ENCODE results near the gene GTPBP6. TPM values are rescaled to one million over a fixed set of nuclear protein-coding genes. Genes with fewer than 3 reads are reported as not detected.
"Not testable (repeated sequence)": the region's sequence is repeated elsewhere in the genome, so short reads cannot be mapped to it uniquely, and the experiment has no call there.

Gene GTPBP6
- total RNA-seq, 1 donor from 2014 or later, result 30.8 TPM

DNA sequence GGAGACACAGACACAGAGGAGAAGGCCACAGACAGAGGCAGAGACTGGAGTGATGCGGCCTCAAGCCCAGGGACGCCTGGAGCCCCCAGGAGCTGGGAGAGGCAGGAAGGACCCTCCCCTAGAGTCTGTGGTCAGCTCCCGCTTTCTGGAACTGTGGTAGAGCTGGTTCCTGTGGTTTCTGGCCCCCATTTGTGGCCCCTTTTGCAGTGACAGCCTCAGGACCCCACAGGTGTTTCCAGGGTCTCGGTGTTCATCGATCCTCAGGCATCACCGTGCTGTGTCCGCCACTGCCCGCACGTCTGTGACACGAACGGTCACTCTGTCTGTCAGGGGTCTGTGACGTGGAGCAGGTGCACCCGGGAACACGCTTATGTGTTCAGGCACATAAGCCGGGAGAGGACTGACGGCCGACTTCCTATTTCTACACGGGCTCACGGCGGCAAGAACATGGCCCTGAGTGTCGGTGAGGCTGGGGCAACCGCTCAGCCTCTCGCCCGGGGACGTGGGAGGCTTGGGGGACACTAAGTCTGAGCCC is 7.9 kb downstream of the GTPBP6 start:
- Histone ChIP-seq H3K27me3 (ENCODE audit: control insufficient read depth in 3 of 3, insufficient read depth in 3 of 3, low read length in 3 of 3) (no peaks in the 10 kb centered on the region), H3K9ac (ENCODE audit: low read depth in 1 of 3, low read length in 3 of 3) (no peak overlapping the region), H3K4me1 (ENCODE audit: control insufficient read depth in 3 of 3, insufficient read depth in 3 of 3, low read length in 3 of 3) (no peaks in the 10 kb centered on the region), H3K9me3 (ENCODE audit: control insufficient read depth in 3 of 3, low read length in 3 of 3) (no peaks in the 10 kb centered on the region), H3K4me3 (ENCODE audit: low read length in 3 of 3) (no peak overlapping the region), H3K27ac (ENCODE audit: low read depth, low read length) (no peak overlapping the region), H3K36me3 (ENCODE audit: control insufficient read depth in 3 of 3, insufficient read depth in 3 of 3, low read length in 3 of 3) (peaks cover 72 to 79% (median 76%) of the 10 kb centered on the region in 3 donors)

- Histone ChIP-seq H3K27me3 (ENCODE audit: control insufficient read depth in 3 of 3, insufficient read depth in 3 of 3, low read length in 3 of 3) (no peaks in the 10 kb centered on the region), H3K27ac (ENCODE audit: low read depth, low read length) (no peak overlapping the region), H3K9me3 (ENCODE audit: control insufficient read depth in 3 of 3, low read length in 3 of 3) (no peaks in the 10 kb centered on the region), H3K9ac (ENCODE audit: low read depth in 1 of 3, low read length in 3 of 3) (no peak overlapping the region), H3K36me3 (ENCODE audit: control insufficient read depth in 3 of 3, insufficient read depth in 3 of 3, low read length in 3 of 3) (peaks cover 70 to 76% (median 74%) of the 10 kb centered on the region in 3 donors), H3K4me3 (ENCODE audit: low read length in 3 of 3) (no peak overlapping the region), H3K4me1 (ENCODE audit: control insufficient read depth in 3 of 3, insufficient read depth in 3 of 3, low read length in 3 of 3) (no peaks in the 10 kb centered on the region)
Observed at GRCh38 chrX:308821-309520, 9.6 kb downstream of the GTPBP6 start.

DNA sequence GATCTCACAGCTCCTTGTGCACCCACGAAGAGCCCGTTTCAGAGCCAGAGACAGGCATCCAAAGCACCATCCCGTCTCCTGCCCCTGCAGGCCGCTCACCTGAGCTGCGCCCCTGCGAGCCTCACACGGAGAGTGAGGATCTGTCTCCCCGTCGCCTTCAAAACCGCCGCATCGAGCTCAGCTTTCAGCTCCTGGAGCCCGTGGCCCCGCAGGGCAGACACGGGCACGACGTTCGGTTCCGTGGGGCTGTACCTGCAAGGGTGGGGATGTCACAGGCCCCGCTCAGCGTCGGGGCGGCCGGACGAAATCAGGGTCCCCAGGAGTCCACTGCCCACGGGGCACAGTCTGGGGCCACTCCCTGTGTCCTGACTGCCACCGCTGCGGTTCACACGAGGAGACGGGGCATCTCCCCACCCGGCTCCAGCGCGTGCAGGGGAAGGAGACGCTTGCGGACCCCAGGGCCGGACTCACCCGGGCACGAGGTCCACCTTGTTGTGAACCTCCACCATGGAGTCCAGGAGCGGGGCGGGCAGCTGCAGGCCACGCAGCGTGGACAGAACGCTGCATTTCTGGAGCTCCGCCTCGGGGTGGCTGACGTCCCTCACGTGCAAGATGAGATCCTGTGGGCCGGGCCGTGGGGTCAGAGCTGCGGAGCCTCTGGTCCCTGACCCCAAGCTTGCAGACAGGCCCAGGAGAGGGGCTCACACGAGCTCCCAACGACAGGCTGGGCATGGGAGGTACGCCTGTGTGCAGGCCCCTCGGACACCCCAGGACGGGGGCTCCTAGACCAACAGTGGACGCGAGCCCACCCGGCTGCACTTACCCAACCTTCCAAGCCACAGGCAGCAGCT is 11.1 kb downstream of the GTPBP6 start:
- no peak overlapping the region for H3K9ac ChIP-seq (ENCODE audit: low read depth in 1 of 3, low read length in 3 of 3)
- H3K4me3 ChIP-seq (ENCODE audit: low read length in 3 of 3), result no peak overlapping the region
- H3K4me1 ChIP-seq (ENCODE audit: control insufficient read depth in 3 of 3, insufficient read depth in 3 of 3, low read length in 3 of 3), result no peaks in the 10 kb centered on the region
- no peaks in the 10 kb centered on the region for H3K9me3 ChIP-seq (ENCODE audit: control insufficient read depth in 3 of 3, low read length in 3 of 3)
- H3K27me3 ChIP-seq (ENCODE audit: control insufficient read depth in 3 of 3, insufficient read depth in 3 of 3, low read length in 3 of 3), result no peaks in the 10 kb centered on the region
- H3K36me3 ChIP-seq (ENCODE audit: control insufficient read depth in 3 of 3, insufficient read depth in 3 of 3, low read length in 3 of 3), result peaks cover 58 to 68% (median 65%) of the 10 kb centered on the region in 3 donors
- H3K27ac ChIP-seq (ENCODE audit: low read depth, low read length), result no peak overlapping the region

GRCh38 chrX:306614-307251 is 11.9 kb downstream of the GTPBP6 start:
- H3K4me3 ChIP-seq (ENCODE audit: low read length in 3 of 3); H3K9me3 ChIP-seq (ENCODE audit: control insufficient read depth in 3 of 3, low read length in 3 of 3); H3K9ac ChIP-seq (ENCODE audit: low read depth in 1 of 3, low read length in 3 of 3); H3K27me3 ChIP-seq (ENCODE audit: control insufficient read depth in 3 of 3, insufficient read depth in 3 of 3, low read length in 3 of 3); H3K27ac ChIP-seq (ENCODE audit: low read depth, low read length); H3K4me1 ChIP-seq (ENCODE audit: control insufficient read depth in 3 of 3, insufficient read depth in 3 of 3, low read length in 3 of 3): not testable (repeated sequence)
- H3K36me3 ChIP-seq (ENCODE audit: control insufficient read depth in 3 of 3, insufficient read depth in 3 of 3, low read length in 3 of 3), result peaks cover 50 to 61% (median 60%) of the 10 kb centered on the region in 3 donors

GRCh38 chrX:305781-306613 is 12.6 kb downstream of the GTPBP6 start:
- not testable (repeated sequence) for H3K9ac ChIP-seq (ENCODE audit: low read depth in 1 of 3, low read length in 3 of 3); H3K4me1 ChIP-seq (ENCODE audit: control insufficient read depth in 3 of 3, insufficient read depth in 3 of 3, low read length in 3 of 3); H3K27me3 ChIP-seq (ENCODE audit: control insufficient read depth in 3 of 3, insufficient read depth in 3 of 3, low read length in 3 of 3); H3K27ac ChIP-seq (ENCODE audit: low read depth, low read length); H3K9me3 ChIP-seq (ENCODE audit: control insufficient read depth in 3 of 3, low read length in 3 of 3); H3K4me3 ChIP-seq (ENCODE audit: low read length in 3 of 3)
- H3K36me3 ChIP-seq (ENCODE audit: control insufficient read depth in 3 of 3, insufficient read depth in 3 of 3, low read length in 3 of 3), result peaks cover 43 to 56% (median 53%) of the 10 kb centered on the region in 3 donors

DNA sequence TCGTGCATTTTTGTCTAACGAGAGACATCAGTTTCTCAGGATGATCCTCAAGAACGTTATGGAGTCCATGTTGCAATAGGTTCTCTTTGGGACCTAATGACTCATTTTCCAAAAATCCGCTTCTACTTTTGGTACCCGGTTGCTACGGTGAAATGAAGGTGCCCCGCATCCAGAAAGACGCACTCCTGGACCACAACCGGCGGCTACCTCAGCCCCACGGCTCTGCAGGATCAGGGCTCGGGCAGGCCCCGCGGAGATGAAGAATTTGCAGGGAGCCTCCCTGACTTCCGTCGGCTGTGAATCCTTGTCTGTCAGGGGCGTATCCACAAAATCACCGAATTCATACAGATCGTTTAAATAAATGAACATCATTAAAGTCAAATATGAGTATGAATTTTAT is 15.6 kb downstream of the GTPBP6 start:
- no peak overlapping the region for H3K27ac ChIP-seq (ENCODE audit: low read depth, low read length)
- no peak overlapping the region for H3K9ac ChIP-seq (ENCODE audit: low read depth in 1 of 3, low read length in 3 of 3)
- H3K4me3 ChIP-seq (ENCODE audit: low read length in 3 of 3), result no peak overlapping the region
- H3K4me1 ChIP-seq (ENCODE audit: control insufficient read depth in 3 of 3, insufficient read depth in 3 of 3, low read length in 3 of 3), result no peaks in the 10 kb centered on the region
- H3K36me3 ChIP-seq (ENCODE audit: control insufficient read depth in 3 of 3, insufficient read depth in 3 of 3, low read length in 3 of 3), result peaks cover 26 to 44% (median 40%) of the 10 kb centered on the region in 3 donors
- no peaks in the 10 kb centered on the region for H3K9me3 ChIP-seq (ENCODE audit: control insufficient read depth in 3 of 3, low read length in 3 of 3)
- no peaks in the 10 kb centered on the region for H3K27me3 ChIP-seq (ENCODE audit: control insufficient read depth in 3 of 3, insufficient read depth in 3 of 3, low read length in 3 of 3)

DNA sequence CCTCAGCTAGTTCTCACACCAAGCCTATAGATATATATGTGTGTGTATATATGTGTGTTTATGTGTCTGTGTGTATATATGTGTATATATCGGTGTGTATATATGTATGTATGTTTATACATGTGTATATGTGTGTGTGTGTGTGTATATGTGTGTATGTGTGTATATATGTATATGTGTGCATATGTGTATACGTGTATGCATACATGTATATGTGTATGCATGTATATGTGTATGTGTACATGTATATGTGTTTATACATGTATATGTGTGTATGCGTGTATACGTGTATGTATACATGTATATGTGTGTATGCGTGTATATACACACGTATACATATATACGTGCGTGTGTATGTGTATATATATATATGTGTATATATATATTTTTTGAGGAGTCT is 18.3 kb downstream of the GTPBP6 start:
- Histone ChIP-seq H3K9ac (ENCODE audit: low read depth in 1 of 3, low read length in 3 of 3) (no peak overlapping the region), H3K36me3 (ENCODE audit: control insufficient read depth in 3 of 3, insufficient read depth in 3 of 3, low read length in 3 of 3) (peaks cover 8 to 23% (median 20%) of the 10 kb centered on the region in 3 donors), H3K4me3 (ENCODE audit: low read length in 3 of 3) (no peak overlapping the region), H3K4me1 (ENCODE audit: control insufficient read depth in 3 of 3, insufficient read depth in 3 of 3, low read length in 3 of 3) (no peaks in the 10 kb centered on the region), H3K27ac (ENCODE audit: low read depth, low read length) (no peak overlapping the region), H3K9me3 (ENCODE audit: control insufficient read depth in 3 of 3, low read length in 3 of 3) (no peaks in the 10 kb centered on the region), H3K27me3 (ENCODE audit: control insufficient read depth in 3 of 3, insufficient read depth in 3 of 3, low read length in 3 of 3) (no peaks in the 10 kb centered on the region)

DNA sequence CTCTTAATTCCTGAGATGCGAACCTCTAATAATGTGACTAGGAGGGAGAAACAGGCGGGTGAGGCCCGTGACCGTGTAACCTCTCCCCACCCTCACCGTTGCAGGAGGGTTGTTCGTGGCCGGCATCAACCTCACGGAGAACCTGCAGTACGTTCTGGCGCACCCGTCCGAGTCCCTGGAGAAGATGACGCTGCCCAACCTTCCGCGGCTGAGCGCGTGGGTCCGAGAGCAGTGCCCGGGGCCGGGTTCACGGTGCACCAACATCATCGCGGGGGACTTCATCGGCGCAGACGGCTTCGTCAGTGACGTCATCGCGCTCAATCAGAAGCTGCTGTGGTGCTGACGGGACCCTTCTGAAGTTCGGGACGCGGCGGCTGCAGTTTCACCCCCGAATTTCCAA is 19.6 kb downstream of the GTPBP6 start:
- no peaks in the 10 kb centered on the region for H3K27me3 ChIP-seq (ENCODE audit: control insufficient read depth in 3 of 3, insufficient read depth in 3 of 3, low read length in 3 of 3)
- H3K9me3 ChIP-seq (ENCODE audit: control insufficient read depth in 3 of 3, low read length in 3 of 3), result no peaks in the 10 kb centered on the region
- H3K9ac ChIP-seq (ENCODE audit: low read depth in 1 of 3, low read length in 3 of 3), result no peak overlapping the region
- no peak overlapping the region for H3K27ac ChIP-seq (ENCODE audit: low read depth, low read length)
- no peak overlapping the region for H3K4me3 ChIP-seq (ENCODE audit: low read length in 3 of 3)
- peaks cover 0 to 15% (median 12%) of the 10 kb centered on the region in 3 donors for H3K36me3 ChIP-seq (ENCODE audit: control insufficient read depth in 3 of 3, insufficient read depth in 3 of 3, low read length in 3 of 3)
- no peaks in the 10 kb centered on the region for H3K4me1 ChIP-seq (ENCODE audit: control insufficient read depth in 3 of 3, insufficient read depth in 3 of 3, low read length in 3 of 3)

DNA sequence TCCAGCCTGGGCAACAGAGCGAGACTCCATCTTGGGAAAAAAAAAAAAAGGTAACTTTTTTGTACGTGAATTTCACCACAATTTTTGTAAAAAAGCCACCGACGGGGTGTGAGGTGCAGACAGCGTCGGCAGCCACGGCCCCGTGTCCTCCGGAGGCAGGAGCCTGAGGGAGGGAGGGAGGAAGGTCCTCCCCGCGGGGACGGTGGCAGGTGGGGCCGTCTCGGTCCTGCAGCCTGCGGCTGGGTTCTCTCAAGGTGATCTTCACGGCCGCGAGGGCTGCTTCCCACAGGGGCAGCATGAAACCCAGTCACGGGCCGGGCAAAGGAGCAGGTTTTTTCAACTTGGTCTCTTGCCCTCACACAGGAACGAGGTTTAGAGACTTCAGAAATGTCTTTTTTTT is 23.5 kb downstream of the GTPBP6 start:
- no peaks in the 10 kb centered on the region for H3K27me3 ChIP-seq (ENCODE audit: control insufficient read depth in 3 of 3, insufficient read depth in 3 of 3, low read length in 3 of 3)
- H3K4me1 ChIP-seq (ENCODE audit: control insufficient read depth in 3 of 3, insufficient read depth in 3 of 3, low read length in 3 of 3), result no peaks in the 10 kb centered on the region
- H3K4me3 ChIP-seq (ENCODE audit: low read length in 3 of 3), result no peak overlapping the region
- no peak overlapping the region for H3K9ac ChIP-seq (ENCODE audit: low read depth in 1 of 3, low read length in 3 of 3)
- H3K9me3 ChIP-seq (ENCODE audit: control insufficient read depth in 3 of 3, low read length in 3 of 3), result no peaks in the 10 kb centered on the region
- H3K27ac ChIP-seq (ENCODE audit: low read depth, low read length), result no peak overlapping the region
- peaks cover 15 to 20% (median 16%) of the 10 kb centered on the region in 3 donors for H3K36me3 ChIP-seq (ENCODE audit: control insufficient read depth in 3 of 3, insufficient read depth in 3 of 3, low read length in 3 of 3)

Data from skeletal muscle tissue (tissue), 4 donors.